WTC11 (cell line): ENCODE measurements around the gene PLEKHA5. TPM values are rescaled to one million over a fixed set of nuclear protein-coding genes. Genes with fewer than 3 reads are reported as not detected.

Experiments used
- ATAC-seq: fragments of 200-7000 bp; cut with Tn5 transposase; 2 replicates; pipeline ENCODE4 v1.10.0; 2021; ENCODE audit warnings: mild to moderate bottlenecking, moderate library complexity
- CTCF ChIA-PET: fragments of 300-600 bp; sonication (Branson Sonifier 250); formaldehyde crosslinking; loops from one replicate; lab custom pipeline; 2021; ENCODE audit warnings: antibody characterized with exemption; lab: Charles Lee
- POLR2A ChIA-PET: fragments of 350-600 bp; sonication (Branson Sonifier 250); formaldehyde crosslinking; loops from one replicate; lab custom pipeline; 2021; ENCODE audit warnings: antibody characterized with exemption; lab: Charles Lee
- DNase-seq: peaks from one replicate; pipeline ENCODE4 v3.0.0; 2021; ENCODE audit warnings: low spot score
- H3K27ac Mint-ChIP-seq: 2 replicates; pipeline ENCODE4 v1.8.0; 2021; ENCODE audit warnings: mixed read lengths
- H3K27me3 Mint-ChIP-seq: 2 replicates; pipeline ENCODE4 v1.8.0; 2021; ENCODE audit warnings: low read depth, mild to moderate bottlenecking, moderate library complexity, mixed read lengths
- H3K36me3 Mint-ChIP-seq: 2 replicates; pipeline ENCODE4 v1.8.0; 2021; ENCODE audit warnings: mixed read lengths
- H3K4me1 Mint-ChIP-seq: 2 replicates; pipeline ENCODE4 v1.8.0; 2022; ENCODE audit warnings: mixed read lengths
- H3K4me3 Mint-ChIP-seq: 2 replicates; pipeline ENCODE4 v1.8.0; 2021; ENCODE audit warnings: mild to moderate bottlenecking, moderate library complexity, mixed read lengths
- H3K9me3 Mint-ChIP-seq: 2 replicates; pipeline ENCODE4 v1.8.0; 2021; ENCODE audit warnings: mixed read lengths
- ARID4B ChIP-seq: sonication (generic); formaldehyde crosslinking; IDR thresholded peaks from 2 replicates; pipeline ENCODE4 v1.8.0; 2023; ENCODE audit warnings: missing genetic modification reagents, mild to moderate bottlenecking, borderline replicate concordance
- ATF1 ChIP-seq: sonication (generic); formaldehyde crosslinking; IDR thresholded peaks from 2 replicates; pipeline ENCODE4 v1.8.1; 2023; ENCODE audit warnings: mild to moderate bottlenecking, moderate library complexity, missing genetic modification reagents
- CBFB ChIP-seq: sonication (generic); formaldehyde crosslinking; IDR thresholded peaks from 2 replicates; pipeline ENCODE4 v1.8.1; 2022; ENCODE audit warnings: mild to moderate bottlenecking, low read depth, missing genetic modification reagents
- ERG ChIP-seq: fragments of 250-450 bp; sonication (Bioruptor Pico); IDR thresholded peaks from 2 replicates; pipeline ENCODE4 v1.8.0; 2021; ENCODE audit warnings: mild to moderate bottlenecking
- FOXK1 ChIP-seq: sonication (generic); formaldehyde crosslinking; IDR thresholded peaks from 2 replicates; pipeline ENCODE4 v1.8.0; 2022; ENCODE audit warnings: mild to moderate bottlenecking, moderate library complexity, missing genetic modification reagents
- NFATC4 ChIP-seq: fragments of 250-450 bp; sonication (Bioruptor Pico); IDR thresholded peaks from 2 replicates; pipeline ENCODE4 v1.9.0; 2021; ENCODE audit warnings: mild to moderate bottlenecking
- TEAD1 ChIP-seq: sonication (generic); formaldehyde crosslinking; IDR thresholded peaks from 2 replicates; pipeline ENCODE4 v1.8.0; 2022; ENCODE audit warnings: mild to moderate bottlenecking, missing genetic modification reagents
- TP53 ChIP-seq: sonication (generic); formaldehyde crosslinking; IDR thresholded peaks from 2 replicates; pipeline ENCODE4 v1.8.1; 2023; ENCODE audit warnings: mild to moderate bottlenecking, missing genetic modification reagents
- ZNF121 ChIP-seq: sonication (generic); formaldehyde crosslinking; IDR thresholded peaks from 2 replicates; pipeline ENCODE4 v1.8.0; 2023; ENCODE audit warnings: missing genetic modification reagents
- ZNF138 ChIP-seq: sonication (generic); formaldehyde crosslinking; conservative IDR thresholded peaks from 2 replicates; pipeline ENCODE4 v1.8.1; 2022; ENCODE audit warnings: mild to moderate bottlenecking, moderate library complexity, missing genetic modification reagents
- ZNF263 ChIP-seq: sonication (generic); formaldehyde crosslinking; IDR thresholded peaks from 2 replicates; pipeline ENCODE4 v1.8.1; 2022; ENCODE audit warnings: low read depth, mild to moderate bottlenecking, moderate library complexity, missing genetic modification reagents
- total RNA-seq: library from RNA; stranded (reverse); gene quantifications from 3 replicates; pipeline ENCODE4 v1.2.3, GENCODE V29; 2021
- TF ChIP-seq, protein P1 (sequence below): sonication (generic); formaldehyde crosslinking; IDR thresholded peaks from 2 replicates; pipeline ENCODE4 v1.8.1; 2023; ENCODE audit warnings: mild to moderate bottlenecking, missing genetic modification reagents
- TF ChIP-seq, protein P2 (sequence below): sonication (generic); formaldehyde crosslinking; IDR thresholded peaks from 2 replicates; pipeline ENCODE4 v1.8.0; 2022; ENCODE audit warnings: missing genetic modification reagents
- TF ChIP-seq, protein P3 (sequence below): fragments of 250-450 bp; sonication (Bioruptor Pico); IDR thresholded peaks from 2 replicates; pipeline ENCODE4 v1.9.0; 2021; ENCODE audit warnings: mild to moderate bottlenecking

Gene PLEKHA5
- total RNA-seq, 1 experiment from 2014 or later: 61.1 TPM

DNA sequence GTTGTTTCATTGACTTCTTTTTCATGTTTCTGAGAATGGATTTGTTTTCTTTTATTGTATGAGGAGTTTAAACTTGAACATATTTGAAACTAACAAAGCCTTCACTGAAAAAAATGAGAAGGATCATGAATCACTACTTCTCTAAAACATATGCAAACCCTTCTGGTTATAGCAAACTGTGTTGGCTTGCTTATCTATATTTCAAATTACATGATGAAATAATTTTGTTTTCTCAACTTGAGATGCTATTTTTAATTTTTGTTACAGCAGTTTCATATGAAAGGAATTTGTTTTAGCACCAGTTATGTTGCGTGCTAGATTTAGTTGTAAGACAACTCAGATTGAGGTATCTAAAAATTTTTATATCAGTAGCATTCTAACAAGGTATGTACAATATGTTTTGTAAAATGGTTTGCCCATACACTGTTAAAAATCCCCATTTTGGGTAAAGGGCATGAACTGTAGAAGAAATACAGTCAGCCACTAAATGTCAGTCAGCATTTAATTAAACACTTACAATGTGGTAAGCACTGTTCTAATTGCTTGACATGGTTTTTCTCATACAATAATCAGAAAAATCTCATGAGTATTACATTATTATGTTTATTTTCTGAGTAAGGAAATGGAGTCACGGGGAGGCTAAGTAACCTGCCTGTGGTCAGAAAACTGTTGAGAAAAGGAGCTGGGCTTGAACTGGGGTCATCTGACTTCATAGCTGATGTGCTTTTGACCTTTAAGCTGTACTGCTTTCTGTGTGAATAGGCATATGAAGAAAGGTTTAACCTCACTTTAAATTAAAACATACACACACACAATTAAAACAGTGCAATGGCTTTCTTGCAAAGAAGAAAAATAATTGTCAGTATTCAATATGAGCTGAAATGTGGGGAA, 105.7 kb downstream of the PLEKHA5 start:
- no peak for TF ChIP-seq ZNF263 (CRISPR knock-in tag)
- TF ChIP-seq CBFB (CRISPR knock-in tag): no peak
- TF ChIP-seq, protein P1, sequence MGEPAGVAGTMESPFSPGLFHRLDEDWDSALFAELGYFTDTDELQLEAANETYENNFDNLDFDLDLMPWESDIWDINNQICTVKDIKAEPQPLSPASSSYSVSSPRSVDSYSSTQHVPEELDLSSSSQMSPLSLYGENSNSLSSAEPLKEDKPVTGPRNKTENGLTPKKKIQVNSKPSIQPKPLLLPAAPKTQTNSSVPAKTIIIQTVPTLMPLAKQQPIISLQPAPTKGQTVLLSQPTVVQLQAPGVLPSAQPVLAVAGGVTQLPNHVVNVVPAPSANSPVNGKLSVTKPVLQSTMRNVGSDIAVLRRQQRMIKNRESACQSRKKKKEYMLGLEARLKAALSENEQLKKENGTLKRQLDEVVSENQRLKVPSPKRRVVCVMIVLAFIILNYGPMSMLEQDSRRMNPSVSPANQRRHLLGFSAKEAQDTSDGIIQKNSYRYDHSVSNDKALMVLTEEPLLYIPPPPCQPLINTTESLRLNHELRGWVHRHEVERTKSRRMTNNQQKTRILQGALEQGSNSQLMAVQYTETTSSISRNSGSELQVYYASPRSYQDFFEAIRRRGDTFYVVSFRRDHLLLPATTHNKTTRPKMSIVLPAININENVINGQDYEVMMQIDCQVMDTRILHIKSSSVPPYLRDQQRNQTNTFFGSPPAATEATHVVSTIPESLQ (CRISPR knock-in tag): no peak
- no peak for TF ChIP-seq ERG (CRISPR knock-in tag)
- TF ChIP-seq ARID4B (CRISPR knock-in tag): no peak
- TF ChIP-seq, protein P2, sequence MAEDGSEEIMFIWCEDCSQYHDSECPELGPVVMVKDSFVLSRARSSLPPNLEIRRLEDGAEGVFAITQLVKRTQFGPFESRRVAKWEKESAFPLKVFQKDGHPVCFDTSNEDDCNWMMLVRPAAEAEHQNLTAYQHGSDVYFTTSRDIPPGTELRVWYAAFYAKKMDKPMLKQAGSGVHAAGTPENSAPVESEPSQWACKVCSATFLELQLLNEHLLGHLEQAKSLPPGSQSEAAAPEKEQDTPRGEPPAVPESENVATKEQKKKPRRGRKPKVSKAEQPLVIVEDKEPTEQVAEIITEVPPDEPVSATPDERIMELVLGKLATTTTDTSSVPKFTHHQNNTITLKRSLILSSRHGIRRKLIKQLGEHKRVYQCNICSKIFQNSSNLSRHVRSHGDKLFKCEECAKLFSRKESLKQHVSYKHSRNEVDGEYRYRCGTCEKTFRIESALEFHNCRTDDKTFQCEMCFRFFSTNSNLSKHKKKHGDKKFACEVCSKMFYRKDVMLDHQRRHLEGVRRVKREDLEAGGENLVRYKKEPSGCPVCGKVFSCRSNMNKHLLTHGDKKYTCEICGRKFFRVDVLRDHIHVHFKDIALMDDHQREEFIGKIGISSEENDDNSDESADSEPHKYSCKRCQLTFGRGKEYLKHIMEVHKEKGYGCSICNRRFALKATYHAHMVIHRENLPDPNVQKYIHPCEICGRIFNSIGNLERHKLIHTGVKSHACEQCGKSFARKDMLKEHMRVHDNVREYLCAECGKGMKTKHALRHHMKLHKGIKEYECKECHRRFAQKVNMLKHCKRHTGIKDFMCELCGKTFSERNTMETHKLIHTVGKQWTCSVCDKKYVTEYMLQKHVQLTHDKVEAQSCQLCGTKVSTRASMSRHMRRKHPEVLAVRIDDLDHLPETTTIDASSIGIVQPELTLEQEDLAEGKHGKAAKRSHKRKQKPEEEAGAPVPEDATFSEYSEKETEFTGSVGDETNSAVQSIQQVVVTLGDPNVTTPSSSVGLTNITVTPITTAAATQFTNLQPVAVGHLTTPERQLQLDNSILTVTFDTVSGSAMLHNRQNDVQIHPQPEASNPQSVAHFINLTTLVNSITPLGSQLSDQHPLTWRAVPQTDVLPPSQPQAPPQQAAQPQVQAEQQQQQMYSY (CRISPR knock-in tag): no peak
- TF ChIP-seq ZNF138: no peak
- TF ChIP-seq TEAD1 (CRISPR knock-in tag): no peak
- TF ChIP-seq FOXK1 (CRISPR knock-in tag): no peak
- no peak for TF ChIP-seq NFATC4 (CRISPR knock-in tag)
- TF ChIP-seq ATF1: no peak
- TF ChIP-seq ZNF121 (CRISPR knock-in tag): no peak
- TF ChIP-seq, protein P3, sequence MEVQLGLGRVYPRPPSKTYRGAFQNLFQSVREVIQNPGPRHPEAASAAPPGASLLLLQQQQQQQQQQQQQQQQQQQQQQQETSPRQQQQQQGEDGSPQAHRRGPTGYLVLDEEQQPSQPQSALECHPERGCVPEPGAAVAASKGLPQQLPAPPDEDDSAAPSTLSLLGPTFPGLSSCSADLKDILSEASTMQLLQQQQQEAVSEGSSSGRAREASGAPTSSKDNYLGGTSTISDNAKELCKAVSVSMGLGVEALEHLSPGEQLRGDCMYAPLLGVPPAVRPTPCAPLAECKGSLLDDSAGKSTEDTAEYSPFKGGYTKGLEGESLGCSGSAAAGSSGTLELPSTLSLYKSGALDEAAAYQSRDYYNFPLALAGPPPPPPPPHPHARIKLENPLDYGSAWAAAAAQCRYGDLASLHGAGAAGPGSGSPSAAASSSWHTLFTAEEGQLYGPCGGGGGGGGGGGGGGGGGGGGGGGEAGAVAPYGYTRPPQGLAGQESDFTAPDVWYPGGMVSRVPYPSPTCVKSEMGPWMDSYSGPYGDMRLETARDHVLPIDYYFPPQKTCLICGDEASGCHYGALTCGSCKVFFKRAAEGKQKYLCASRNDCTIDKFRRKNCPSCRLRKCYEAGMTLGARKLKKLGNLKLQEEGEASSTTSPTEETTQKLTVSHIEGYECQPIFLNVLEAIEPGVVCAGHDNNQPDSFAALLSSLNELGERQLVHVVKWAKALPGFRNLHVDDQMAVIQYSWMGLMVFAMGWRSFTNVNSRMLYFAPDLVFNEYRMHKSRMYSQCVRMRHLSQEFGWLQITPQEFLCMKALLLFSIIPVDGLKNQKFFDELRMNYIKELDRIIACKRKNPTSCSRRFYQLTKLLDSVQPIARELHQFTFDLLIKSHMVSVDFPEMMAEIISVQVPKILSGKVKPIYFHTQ (CRISPR knock-in tag): no peak
- no peak for TF ChIP-seq TP53 (CRISPR knock-in tag)
- Mint-ChIP-seq H3K36me3 (peaks cover 8% of the 10 kb centered on the region), H3K9me3 (peaks cover 7% of the 10 kb centered on the region), H3K4me3 (no peak overlapping the region), H3K27ac (0 out of 2 replicates have a peak overlapping the region, but pooled peaks have one; percentile 28), H3K27me3 (no peaks in the 10 kb centered on the region), H3K4me1 (peaks cover 58% of the 10 kb centered on the region)
- no peak for ATAC-seq
- ChIA-PET POLR2A (no interaction called here), CTCF (interaction anchor here (1.0 kb wide), 1 partner anchor 13 kb away, joined by 4 read pairs; no protein-coding TSS in a partner anchor)
- no peak for DNase-seq
